Activated CD4-positive, alpha-beta T cell treated with anti-CD3 and anti-CD28 coated beads for 4 hours (primary cell): ENCODE data around the gene AQP12A.

Experiments used
- DNase-seq, 2 donors: peaks; one replicate each; pipeline ENCODE4 v3.0.0-alpha.2; 2020

AQP12A gene

DNA sequence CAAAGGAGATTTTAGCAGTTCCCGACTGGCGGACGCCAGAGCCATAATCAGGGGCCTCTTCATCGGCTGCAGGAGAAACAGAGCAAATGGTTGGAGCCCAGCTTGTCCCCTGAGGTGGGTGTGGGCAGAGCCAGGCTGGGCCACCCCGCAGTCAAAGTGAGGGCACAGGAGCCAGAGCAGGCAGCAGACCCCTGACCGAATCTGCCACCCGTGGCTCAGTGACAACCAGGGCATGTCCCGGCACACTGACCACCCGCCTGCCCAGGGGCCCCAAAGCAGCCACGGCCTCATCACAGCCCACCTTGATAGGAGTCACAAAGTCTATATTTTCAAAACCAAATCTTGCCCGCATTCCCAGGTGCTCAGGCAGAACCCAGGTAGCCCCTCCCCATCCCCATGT lies 55.6 kb downstream of the AQP12A start:
- no peak for DNase-seq
